Dedifferentiated amniotic fluid mesenchymal stem cell (primary cell): ENCODE measurements around the gene PAGE2.
"Not testable (repeated sequence)": the region's sequence is repeated elsewhere in the genome, so short reads cannot be mapped to it uniquely, and the experiment has no call there.

ENCODE experiments used
- DNase-seq: peaks from one replicate; pipeline ENCODE4 v3.0.0-alpha.2; 2016; ENCODE audit errors: extremely low spot score

Gene PAGE2, protein sequence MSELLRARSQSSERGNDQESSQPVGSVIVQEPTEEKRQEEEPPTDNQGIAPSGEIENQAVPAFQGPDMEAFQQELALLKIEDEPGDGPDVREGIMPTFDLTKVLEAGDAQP

DNA sequence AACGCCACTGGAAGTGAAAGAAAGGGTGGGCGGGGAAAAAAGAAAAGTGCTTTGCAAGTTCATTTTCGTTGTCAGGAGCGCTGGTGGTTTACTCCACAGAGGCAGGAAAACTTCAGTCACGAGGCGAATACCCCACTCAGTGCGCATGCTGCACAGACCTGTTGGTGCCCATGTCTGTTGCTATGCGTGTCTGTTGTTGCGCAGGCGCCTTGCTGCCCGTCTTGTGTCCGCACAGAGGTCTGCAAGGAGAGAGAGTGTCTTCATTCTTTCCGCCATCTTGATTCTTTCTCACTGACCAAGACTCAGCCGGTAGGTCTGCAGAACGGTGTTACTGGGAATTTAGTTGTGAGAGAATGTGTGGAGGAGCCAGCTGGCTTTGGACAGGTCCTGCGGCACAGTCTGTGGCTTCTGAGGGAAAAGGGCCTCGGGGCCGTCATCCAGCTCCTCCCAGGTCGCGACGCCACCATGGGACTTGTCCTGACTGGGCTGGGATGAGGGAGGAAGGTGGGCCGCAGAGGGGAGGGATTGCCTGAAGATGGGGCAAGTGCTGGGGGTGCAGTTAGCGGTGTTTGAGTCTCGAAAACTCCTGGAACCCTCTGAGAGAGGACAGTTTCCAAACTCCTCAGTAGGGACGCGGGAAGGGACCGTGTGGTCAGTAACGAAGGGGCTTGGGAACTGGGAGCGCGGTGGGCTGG lies at the start of gene PAGE2:
TSS of gene PAGE2 (plus strand) at position 224 of the 695 bp plus-strand sequence. CDS start 1,003 bp downstream, outside the sequence.
- DNase-seq = no peak

DNA sequence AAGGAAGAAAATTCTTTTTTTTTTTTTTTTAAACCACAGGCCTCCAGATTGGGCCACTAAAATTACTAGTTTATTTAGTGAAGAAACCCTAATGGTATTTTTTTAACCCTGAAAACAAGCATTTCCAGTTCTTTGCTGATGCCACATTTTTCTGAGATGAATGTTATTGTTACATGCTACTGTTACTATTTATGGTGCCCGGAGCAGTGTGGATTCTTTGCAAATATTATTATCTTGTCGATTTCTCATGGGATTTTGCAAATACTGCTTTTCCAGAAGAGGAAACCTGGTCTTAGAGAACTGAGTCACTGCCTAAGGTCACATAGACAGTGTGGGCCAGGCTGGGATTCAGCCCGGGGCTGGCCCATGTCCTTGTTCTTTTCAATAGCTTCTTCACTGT lies 49.3 kb upstream of the PAGE2 start:
- no peak for DNase-seq

DNA sequence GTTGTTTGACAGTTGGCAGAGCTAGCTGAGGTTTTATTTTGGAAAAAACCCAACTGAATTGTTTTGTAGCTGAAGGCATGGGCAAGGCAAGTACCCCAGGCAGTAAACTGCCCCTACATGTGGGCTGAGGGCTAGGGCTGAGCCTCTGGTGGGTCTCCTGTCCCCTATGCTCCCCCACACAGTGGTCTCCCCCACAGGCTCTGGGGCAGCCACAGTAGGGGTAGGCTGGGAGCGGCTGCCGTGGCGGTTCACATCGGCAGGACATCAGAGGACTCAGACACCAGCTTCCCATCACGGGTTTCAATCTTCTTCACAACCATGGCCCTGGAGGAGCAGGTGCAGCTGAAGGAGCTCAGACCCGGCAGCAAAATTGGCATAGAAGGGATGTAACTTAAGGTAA lies 47.3 kb upstream of the PAGE2 start:
- no peak for DNase-seq

DNA sequence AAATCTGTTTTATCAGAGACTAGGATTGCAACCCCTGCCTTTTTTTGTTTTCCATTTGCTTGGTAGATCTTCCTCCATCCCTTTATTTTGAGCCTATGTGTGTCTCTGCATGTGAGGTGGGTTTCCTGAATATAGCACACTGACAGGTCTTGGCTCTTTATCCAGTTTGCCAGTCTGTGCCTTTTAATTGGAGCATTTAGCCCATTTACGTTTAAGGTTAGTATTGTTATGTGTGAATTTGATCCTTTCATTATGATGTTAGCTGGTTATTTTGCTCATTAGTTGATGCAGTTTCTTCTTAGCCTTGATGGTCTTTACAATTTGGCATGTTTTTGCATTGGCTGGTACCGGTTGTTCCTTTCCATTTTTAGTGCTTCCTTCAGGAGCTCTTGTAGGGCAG lies 38.2 kb upstream of the PAGE2 start:
- DNase-seq = not testable (repeated sequence)

DNA sequence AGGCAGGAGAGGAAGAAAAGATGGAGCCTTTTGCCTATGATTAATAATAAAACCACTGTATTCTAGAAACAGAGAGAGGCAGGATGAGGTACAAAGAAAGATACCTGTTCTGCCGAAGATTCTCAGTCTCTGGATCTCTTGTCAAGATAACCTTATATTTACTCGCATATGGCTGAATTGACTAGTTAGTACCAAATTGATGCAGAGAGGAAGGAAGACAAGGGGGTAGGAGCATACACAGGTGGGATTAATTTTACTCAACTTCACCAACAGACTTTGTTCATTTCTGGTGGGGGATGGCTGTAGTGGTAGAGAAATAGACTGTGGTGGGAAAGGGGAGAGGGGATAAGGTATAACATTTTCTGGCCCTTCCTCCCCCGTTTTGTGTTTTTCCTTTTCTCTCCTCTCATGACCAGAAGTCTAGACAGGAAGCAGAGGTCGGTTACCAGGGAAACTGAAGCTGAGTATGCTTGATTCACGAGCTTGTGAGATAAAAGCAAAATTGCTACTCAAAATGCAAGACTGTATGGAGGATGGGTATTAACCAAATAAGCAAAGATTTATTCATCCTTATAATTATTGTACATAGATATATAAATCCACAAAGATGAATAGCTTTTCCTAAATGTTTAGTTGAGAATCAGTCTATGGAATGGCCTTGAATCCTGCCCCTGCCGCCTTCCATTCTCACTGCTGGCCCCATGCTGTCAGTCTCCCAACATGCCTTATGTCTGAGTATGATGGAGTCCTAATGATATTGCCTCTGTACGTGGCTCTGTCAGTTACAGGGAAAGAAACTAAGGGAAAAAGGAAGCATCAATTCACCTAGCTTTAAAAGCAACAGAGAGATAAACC lies 31.8 kb upstream of the PAGE2 start:
- no peak for DNase-seq

DNA sequence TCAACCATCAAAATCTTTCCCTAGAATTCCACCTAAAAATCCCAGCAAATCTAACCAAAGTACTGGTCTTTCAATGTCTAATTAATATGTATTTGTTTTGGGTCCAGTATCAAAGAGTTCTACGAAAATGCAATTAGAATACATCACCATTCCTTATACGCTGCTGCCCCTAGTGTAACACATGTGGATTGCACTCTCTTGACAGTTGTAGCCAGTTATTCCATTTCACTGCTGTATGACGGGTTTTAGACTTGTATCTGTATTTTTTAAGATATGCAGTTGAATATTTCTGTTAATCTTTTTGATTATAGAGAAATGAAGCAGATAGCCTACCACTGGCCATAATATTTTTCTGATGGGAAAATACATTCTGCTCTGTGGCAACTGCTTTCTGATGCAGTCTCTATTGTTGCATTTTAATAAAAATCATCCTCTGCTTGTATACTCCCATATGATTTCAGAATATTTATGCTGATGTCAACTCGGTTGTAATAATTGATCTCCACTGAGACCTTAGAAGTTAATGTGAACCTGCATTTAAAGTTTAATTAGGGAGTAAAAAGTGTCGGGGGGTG lies 31.1 kb upstream of the PAGE2 start:
- DNase-seq = no peak

DNA sequence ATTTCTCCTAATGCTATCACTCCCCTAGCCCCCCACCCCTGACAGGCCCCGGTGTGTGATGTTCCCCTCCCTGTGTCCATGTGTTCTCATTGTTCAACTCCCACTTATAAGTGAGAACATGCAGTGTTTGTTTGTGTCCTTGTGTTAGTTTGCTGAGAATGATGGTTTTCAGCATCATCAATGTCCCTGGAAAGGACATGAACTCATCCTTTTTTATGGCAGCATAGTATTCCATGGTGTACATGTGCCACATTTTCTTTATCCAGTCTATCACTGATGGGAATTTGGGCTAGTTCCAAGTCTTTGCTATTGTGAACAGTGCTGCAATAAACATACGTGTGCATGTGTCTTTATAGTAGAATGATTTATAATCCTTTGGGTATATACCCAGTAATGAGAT lies 21.6 kb upstream of the PAGE2 start:
- not testable (repeated sequence) for DNase-seq

DNA sequence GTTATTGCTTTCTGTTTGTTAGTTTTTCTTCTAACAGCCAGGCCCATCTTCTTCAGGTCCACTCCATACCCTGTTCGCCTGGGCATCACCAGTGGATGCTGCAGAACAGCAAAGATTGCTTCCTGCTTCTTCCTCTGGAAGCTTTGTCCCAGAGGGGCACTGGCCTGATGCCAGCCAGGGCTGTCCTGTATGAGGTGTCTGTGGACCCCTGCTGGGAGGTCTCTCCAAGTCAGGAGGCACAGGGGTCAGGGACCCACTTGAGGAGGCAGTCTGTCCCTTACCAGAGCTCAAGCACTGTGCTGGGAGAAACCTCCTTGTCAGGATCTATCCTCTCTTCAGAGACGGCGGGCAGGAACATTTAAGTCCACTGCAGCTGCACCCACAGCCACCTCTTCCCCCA lies 16.5 kb upstream of the PAGE2 start:
- DNase-seq = no peak

DNA sequence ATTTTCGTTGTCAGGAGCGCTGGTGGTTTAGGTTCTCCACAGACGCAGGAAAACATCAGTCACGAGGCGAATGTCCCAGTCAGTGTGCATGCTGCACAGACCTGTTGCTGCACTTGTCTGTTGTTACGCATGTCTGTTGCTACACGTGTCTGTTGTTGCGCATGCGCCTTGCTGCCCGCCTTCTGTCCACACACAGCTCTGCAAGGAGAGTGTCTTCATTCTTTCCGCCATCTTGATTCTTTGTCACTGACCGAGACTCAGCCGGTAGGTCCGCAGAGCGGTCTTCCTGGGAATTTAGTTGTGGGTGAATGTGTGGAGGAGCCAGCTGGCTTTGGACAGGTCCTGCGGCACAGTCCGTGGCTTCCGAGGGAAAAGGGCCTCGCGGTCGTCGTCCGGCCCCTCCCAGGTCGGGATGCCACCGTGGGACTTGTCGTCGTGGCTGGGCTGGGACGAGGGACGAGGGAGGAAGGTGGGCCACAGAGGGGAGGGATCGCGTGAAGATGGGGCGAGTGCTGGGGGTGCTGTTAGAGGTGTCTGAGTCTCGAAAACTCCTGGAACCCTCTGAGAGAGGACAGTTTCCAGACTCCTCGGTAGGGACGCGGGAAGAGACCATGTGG lies 13.9 kb upstream of the PAGE2 start, which contains the start of gene PAGE2B:
TSS of gene PAGE2B (plus strand) at position 180 of the 617 bp plus-strand sequence. CDS start 1,012 bp downstream, outside the sequence.
- no peak for DNase-seq

DNA sequence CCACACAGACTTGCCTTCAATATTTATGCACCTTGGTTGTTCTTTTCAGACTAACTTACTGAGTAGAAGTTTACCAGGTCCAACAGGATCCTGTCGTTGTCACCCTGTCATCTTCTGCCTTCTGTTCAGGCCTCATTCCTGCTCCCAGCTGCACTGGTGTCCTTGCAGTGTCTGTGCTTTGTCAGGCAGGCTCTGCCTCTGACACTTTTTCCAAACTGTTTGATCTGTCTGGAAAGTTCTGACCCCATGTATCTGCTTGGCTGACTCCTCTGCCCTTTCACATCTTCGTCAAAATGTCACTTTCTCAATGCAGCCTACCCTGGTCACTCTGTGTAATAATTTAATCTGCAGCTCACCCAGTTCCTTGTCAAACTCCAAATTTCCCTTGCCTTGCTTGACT lies 9.9 kb downstream of the PAGE2 start:
- no peak for DNase-seq

DNA sequence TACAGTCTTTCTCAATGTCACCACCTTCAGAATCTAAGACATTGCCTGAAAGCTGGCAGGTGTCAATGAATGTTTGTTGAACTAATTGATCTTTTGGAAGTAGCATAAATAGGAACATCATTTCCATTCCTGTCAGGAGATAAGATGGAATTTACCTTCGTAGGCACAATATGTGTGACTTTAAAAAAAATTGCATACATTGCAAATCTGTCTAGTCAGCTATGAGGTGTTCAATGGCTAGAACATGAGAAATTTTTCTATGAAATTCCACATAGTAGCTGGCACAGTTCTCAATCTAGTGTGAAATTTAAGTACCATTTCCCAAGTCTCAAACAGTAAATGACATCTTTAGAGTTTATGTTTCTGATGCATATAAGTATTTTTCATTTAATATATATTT lies 10.3 kb downstream of the PAGE2 start:
- DNase-seq = no peak

DNA sequence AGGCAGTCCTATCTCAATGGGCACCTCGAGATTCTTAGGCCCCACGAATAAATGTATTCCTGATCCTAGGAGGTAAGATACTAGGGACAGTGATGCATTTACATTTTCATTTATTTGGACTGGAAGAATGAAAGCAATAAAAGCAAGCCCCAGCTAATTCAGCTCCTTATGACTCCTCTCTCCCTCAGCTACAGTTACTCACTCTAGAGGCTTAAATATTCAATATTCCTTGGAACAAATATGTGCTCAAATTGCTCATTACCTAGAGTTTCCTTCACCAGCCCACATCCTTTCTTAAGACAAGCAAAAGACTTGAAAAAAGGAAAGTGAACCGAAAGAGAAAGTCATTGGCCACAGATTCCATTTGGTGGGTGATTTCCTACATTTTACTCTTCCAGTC lies 13.9 kb downstream of the PAGE2 start:
- DNase-seq = no peak

DNA sequence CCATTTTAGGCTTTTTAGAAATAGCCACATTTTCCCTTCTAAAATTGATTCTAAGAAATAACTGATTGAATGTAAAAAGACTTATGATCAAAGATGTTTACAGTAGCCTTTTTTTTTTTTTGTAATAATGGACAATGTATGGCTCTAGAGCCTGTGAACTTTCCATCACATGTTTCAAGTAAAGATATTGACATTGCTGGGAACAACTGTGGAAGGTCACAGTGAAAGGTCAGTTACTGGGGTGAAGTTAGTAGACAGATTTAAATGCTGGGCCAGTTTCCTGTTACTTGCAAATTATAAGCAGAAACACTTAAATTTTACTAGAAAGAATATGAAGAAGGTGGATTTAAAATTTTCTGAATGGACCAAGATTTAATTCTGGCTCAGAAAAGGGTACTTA lies 18.4 kb downstream of the PAGE2 start:
- no peak for DNase-seq

DNA sequence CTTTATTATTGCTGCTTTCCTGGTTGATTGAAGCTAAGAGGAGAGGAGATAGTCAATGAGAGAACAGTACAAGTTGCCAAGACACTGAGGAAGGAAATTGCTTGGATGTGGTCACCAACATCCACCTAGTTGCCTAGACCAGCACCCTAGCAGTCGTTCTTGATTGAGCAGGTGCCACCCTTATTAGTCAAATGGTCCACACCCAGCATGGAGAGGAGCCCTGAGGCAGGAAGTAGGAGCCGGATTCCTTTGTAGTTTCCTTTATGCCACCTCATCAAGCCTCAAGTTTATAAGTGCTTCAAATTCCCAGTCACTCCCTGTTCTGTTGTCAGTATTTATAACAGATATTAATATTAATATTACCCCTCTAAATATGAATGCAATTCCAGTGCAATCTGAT lies 19.1 kb downstream of the PAGE2 start:
- no peak for DNase-seq

DNA sequence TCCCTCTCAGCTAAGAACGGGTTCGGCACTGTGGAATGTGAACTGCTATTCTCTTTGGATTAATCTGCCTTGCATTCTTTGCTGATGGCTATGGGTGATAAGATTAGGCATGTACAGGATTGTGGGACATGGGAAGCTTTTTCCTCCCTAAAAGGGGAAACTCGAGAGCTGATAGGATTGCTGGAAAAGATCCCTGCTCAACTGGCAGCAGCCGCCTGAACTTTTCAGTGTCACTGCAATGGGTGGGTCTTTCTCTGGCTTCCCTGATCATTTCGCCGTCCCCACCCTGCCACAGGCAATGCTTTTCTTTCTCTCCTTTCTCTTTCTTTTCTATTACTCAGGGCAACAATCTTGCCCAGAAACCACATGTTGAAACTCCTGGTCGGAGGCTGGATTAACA lies 20.5 kb downstream of the PAGE2 start:
- DNase-seq = peak; percentile 15

DNA sequence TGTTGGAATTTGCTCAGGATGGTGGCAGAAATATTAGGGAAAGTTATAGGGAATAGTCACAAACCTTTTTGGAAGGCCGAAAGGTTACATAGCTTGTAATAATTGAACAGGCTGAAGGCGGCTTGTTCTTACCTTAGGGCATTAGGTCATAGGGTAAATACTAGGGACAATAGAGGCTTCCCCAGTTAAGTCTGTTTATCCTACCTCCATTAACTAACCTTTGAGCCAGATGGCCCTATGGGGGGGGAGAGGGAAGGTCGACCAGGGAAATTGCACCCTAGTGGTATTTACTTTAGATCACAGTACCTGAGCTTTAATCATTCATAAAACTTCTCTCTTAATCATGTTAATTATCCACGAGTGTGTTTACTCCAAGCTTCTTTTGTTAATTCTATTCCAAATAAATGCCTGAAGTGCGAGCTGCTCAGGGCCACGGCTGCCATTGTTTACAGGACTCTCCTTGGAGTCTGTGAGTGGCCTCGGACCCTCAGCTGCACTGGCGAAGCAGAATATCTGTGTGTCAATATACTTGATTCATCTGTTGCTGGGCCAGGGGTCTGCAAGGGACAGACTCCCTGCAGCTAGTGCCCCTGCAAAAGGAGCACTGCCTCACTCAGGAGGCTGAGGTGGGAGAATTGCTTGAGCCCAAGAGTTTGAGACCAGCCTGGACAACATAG lies 22.9 kb downstream of the PAGE2 start:
- DNase-seq = no peak

DNA sequence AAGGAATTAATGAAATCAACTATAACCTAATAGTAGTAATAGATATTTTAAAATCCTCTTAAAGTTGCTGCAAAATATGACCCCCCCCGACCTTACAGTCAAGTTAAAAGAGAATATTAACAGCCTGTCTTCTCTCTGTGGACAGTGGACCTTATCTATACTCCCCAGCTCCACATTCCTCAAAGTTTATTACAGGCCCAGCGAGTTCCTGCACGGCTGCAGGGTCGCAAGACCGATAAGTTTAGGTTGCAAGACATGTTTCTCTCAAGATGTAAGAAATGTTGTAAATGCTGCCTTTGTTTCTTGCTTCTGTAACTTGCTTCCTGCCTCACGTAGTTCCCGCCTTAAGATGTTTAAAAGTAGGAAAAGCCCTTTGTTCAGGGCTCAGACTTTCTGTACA lies 27.8 kb downstream of the PAGE2 start:
- DNase-seq = not testable (repeated sequence)

DNA sequence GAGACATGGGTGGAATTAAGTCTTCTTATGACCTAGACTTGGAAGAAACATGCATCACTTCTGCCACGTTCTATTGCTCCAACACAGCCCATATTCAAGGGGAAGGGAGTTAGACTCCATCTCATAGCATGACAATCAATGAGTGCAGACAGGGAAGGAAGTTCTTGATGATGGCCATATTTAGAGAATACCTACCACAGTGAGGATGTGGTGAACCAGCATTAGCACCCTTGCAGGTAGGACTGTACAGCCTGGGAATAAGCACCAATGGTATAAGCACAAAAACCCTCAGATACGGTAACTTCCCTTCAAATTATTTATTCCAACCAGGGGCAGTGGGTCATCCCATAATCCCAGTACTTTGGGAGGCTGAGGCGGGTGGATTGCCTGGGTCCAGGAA lies 29.8 kb downstream of the PAGE2 start:
- DNase-seq = no peak

DNA sequence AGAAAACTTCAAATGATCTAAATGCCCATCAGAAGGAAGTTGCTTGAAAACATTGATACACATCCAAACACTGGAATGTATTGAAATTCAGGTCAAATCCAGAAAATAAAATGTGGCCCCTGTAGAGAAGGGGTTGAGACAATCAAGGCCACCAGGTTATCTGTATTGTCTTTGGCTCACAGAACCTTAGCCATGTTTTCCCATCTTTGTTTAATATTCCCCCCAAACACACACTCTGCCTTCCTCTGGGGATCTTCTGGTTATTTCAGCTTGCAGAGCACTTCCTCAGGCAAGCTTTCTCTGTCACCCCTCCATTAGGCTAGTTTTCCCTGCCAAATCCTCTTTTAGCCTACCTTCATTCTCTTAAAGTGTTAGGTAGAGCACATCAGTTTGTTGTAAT lies 30.5 kb downstream of the PAGE2 start:
- no peak for DNase-seq

DNA sequence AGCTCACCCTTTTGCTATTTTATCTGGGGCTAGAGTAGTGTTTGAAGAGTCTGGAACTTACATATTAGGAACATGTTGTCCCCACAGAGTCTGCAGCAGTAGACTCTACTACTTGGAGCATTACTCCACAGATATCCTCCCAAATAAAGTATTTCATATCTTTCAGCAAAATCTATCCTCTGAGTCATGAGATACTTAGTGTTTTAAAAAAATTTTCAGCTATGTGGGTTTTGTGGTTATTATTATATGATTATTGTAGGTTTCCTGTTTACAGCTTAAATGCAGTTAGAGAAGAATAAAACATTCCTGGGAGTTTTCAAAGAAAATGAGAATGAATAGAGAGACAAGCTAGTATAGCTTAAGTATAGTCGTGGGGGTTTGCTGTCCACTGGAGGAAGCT lies 30.9 kb downstream of the PAGE2 start:
- DNase-seq = no peak

DNA sequence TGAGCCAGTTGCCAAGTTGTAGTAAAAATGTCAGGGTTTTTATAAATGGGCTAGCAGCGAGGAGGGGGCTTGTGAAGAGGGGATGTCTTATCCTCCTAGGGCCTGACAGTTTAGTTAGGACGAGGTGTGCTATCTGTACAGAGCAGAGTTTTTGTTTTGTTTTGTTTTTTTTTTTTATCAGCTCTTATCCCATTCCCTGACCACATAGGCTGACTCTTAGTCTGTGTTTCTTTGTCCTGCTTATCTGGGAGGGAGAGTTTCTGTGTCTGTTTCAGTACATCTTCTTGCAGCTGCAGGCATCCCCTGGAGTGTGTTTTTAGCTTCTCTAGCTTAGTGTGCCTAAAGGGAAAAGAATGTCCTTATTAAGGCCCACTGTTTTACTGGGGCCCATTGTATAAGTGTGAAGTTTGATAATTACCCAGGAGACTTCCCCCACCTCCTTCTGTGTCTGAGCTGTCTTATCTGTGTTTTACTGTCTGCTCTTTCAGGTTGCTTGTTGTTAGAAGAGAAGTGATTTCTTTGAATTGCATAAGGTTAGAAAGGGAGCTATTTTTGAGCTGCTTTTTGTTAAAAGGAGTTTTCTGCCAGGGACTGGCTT lies 32.0 kb downstream of the PAGE2 start:
- DNase-seq = no peak
